Activated naive CD4-positive, alpha-beta T cell treated with Interleukin-2 at 50 U/mL for 16 hours (primary cell): Measurements from ENCODE around the gene FTMT.
"Not testable (repeated sequence)": the region's sequence is repeated elsewhere in the genome, so short reads cannot be mapped to it uniquely, and the experiment has no call there.

Experiments used
- DNase-seq: peaks from one replicate; pipeline ENCODE4 v3.0.0-alpha.2; 2020

FTMT gene

DNA sequence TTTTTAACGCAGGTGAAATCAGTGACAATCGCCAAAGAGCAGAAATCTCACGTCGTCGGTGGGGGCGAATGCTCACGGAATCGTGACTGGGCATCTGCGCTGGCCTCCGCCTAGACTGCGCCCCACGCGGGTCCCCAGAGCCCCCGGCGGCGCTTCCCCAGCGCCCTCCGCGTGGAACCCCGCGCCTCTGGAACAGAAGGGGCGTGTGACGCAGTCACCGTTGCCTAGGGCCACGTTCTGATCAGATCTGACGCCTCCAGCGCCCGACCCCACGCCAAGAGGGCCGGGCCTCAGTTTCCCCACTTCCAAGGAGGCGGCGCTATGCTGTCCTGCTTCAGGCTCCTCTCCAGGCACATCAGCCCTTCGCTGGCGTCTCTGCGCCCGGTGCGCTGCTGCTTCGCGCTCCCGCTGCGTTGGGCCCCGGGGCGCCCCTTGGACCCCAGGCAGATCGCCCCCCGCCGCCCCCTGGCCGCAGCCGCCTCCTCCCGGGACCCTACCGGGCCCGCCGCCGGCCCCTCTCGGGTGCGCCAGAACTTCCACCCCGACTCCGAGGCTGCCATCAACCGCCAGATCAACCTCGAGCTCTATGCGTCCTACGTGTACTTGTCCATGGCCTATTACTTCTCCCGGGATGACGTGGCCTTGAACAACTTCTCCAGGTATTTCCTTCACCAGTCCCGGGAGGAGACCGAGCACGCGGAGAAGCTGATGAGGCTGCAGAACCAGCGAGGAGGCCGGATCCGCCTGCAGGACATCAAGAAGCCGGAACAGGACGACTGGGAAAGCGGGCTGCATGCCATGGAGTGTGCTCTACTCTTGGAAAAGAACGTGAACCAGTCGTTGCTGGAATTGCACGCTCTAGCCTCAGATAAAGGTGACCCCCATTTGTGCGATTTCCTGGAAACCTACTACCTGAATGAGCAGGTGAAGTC lies at the start of gene FTMT:
FTMT (plus strand) TSS at position 240 of the 932 bp plus-strand sequence; CDS start at position 322, 82 bp downstream.
- no peak for DNase-seq

- not testable (repeated sequence) for DNase-seq
Measured at GRCh38 chr5:121805251-121805650, 46.4 kb upstream of the FTMT start.

DNA sequence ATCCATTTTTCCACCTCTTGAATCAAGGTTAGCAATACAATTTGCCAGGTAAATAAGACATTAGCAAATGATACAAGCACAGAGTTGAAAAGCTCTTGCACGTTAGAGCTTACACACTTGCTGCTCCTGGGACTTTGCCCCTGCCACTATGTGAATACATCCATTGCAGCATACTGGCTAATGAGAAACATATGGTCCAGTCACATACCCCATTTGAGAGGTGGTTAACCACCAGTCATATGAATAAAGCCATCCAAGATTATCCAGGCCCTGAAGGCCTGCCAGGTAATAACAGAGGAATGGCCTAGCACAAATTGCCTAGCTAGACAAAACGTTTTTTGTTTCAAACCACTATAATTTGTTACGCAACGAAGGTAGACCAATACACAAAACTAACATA lies 45.8 kb upstream of the FTMT start:
- no peak for DNase-seq

DNA sequence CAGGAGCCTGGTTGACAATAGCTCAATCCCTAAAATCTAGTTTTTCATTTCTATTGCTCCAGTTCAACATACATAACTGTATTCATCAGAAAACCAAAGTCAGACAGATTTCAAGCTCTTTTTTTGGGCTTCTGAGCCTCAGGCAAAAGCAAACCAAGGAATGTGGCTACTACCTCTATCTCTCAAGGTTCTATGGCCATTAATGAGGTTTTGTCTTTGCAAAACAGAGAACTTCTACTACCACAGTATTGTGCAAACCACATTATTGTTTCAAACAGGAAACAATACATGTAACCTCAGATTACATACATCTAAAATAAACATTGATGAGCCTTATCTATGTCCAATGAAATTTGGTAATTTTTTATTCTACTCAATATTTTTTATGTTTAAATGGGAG lies 35.5 kb upstream of the FTMT start:
- no peak for DNase-seq

DNA sequence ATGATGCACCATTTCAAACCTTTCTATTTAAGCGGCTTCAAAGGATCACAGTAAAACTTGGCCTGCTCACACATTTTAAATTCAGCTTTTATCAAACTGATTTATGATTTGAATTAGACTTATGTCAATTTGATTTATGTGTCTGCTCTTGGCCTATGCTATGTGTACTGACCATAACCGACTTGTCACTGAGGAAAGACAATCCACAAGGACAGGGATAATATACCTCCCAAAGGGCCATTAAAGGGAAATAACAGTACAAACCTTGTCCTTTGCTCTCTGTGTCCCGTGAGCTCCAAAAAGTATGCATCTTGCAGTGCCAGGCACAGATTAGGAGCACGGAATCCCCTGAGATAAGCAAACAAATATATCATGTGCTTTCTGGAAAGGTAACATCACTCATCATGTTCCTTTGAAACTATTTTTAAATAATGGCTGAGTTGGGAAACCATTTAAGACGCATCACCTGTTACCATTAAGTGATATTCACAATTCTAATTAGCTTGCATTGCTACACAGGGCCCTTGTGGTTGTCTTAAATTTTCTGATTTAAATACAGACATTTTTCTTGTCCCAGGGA lies 31.9 kb upstream of the FTMT start:
- no peak for DNase-seq

- no peak for DNase-seq
Measured at GRCh38 chr5:121833617-121834016, 18.1 kb upstream of the FTMT start.

DNA sequence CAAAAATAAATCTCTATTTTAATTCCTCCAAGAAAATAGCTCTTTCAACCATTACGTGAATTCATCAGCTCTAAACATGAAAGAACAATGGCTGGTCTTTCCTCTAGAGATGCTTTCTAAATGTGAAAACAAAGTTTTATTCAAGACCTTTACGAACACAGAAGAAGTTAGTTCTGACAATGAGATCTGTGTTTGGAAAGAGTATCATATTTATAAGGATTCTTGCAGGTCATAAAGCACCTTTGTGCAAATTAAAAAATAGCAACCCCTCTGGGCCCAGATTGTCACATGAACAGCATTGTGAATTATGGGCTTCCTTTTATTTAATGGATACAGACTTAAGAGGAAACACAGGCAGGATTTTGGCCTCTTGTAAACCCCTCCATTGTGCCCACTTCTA lies 17.7 kb upstream of the FTMT start:
- no peak for DNase-seq

- no peak for DNase-seq
Measured at GRCh38 chr5:121841892-121842291, 9.8 kb upstream of the FTMT start.

- DNase-seq, result no peak
Measured at GRCh38 chr5:121850272-121850671, 1.4 kb upstream of the FTMT start.

DNA sequence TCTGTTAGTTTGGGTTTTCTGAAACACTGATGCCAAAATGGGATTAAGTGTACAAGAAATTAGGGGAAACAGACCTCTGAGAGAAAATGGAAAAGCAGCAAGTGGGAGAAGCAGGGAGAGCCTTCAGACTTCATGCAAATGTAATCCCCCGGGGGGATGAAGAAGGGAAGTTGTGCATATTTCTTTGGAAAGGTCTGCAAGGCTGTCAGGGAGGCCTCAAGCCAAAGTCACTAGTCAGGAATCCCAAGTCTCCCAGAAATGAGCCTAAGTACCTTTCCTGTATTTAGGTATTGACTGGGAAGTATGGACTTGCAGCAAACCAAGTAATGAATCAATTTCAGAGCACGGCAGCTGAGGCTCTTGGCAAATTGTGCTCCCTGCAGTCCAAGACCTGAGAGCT lies 2.2 kb downstream of the FTMT start:
- DNase-seq, result no peak

GRCh38 chr5:121862801-121863200 lies 11.1 kb downstream of the FTMT start:
- no peak for DNase-seq

- no peak for DNase-seq
Measured at GRCh38 chr5:121863753-121864285, 12.1 kb downstream of the FTMT start.

GRCh38 chr5:121867403-121867802 lies 15.7 kb downstream of the FTMT start:
- no peak for DNase-seq

DNA sequence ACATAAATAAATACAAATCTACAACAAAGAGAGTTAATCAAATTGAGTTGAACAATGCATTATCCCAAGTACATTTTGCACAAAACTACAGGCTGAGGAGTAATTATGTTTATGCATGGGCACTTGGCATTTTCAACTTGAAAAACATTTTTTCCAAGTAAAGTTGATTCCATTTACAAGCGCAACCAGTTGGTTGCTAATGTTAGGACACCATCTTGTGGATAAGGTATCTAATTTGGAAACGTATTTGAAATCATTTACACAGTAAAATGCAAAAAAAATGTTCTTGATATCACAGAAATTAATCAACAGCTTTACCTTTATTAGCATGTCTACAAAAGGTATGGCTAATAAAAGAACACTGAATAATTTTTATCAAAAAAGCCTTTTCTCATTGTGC lies 18.8 kb downstream of the FTMT start:
- no peak for DNase-seq

DNA sequence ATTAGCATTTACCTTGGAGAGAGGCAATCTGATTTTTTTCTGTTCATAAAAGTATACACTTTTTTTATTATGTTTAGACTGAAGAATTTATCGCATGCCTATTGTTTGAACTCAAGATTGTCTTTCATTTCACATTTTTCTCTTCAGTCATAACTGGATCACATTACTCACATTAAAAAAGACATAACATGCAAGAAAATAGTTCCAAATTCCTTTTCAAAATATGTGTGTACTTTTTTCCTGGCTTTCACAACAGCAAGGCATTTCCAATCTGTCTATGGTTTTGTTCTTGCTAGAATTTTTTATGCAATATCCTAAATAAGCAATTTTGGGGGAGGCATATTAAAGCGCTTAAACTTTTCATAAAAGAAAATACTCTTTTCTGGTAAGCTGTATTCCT lies 21.2 kb downstream of the FTMT start:
- no peak for DNase-seq

GRCh38 chr5:121873409-121873808 lies 21.7 kb downstream of the FTMT start:
- no peak for DNase-seq

GRCh38 chr5:121885630-121886029 lies 33.9 kb downstream of the FTMT start:
- no peak for DNase-seq

DNA sequence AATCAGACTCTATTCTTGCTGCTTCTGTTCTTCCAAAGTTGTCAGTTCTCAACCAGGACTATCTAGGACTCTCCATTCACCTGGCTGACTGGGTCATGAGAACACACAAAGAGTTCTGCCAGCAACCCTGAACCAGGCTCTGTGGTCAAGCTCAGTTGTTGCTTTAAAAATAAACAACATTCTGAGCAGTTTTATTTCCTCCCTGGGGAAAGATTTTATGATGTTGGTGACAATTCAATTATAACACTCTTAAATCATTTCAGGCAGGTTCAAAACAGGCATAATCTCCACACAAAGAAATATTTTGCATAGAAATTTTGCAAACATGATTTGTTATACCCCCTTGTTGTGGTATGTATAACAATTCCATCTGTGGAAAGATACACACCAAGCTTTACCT lies 36.0 kb downstream of the FTMT start:
- DNase-seq, result no peak

DNA sequence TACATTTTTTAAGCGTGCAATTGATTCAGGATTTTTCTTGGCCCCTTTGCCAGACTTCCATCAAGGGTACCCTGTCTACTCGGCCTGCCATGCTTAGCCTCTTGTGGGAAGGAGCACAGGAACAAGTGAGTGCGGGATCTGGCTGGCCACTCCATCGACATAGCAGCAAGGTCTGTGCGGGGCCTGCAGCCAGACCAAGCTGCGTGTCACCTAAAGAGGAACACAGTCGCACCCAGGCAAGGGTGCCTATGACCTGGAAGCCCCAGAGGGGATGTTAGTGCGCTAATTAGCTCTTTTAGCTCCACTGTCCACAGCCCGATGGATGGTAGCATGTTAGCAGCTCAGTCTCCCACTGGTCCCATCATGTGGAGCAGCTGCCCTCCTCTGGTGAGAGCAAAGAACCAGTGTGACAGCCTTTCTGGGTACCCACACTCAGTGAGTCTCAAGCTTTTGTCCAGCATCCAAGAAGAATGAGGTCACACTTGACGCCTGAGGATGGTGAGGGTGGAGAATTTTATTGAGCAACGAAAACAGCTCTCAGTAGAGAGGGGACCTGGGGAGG lies 38.7 kb downstream of the FTMT start:
- DNase-seq, result no peak

DNA sequence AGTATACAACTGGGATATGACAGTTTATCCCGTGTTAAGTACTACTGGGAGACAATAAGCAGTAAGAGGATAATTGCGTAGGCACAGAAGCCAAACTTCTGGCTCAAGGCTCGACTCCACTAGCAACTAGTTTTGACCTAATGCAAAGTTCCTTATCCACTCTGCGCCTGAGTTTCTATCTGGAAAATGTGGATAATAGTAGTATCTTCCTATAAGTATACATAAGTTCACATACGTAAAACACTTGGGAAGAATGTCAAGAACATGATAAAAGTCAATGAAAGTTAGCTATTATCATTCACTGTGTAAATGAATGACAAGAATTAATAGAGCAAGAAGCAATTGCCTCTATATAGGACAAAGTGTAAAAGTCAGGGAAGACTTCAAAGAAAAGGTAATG lies 45.7 kb downstream of the FTMT start:
- no peak for DNase-seq

DNA sequence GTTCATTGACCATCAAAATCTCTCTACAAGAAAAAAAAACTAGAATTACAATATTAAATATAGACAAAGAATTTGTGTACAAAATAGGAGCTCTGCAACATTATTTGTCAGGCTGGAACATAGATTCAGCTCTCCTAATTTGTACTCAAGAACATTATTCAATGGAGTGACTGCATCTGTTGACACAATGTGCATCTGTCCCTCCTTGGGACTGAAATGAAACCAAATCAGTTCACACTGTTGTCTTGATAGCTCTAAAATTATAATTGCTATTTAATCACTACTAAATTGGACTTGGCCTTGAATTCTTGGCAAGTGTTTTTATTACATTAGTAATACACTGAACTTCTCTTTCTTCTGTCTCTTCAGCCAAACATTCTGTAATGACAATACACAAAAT lies 47.7 kb downstream of the FTMT start:
- no peak for DNase-seq
